ENCODE measurements around the gene LOXL3.
"Not testable (repeated sequence)": the region's sequence is repeated elsewhere in the genome, so short reads cannot be mapped to it uniquely, and the experiment has no call there.

Gene LOXL3

DNA sequence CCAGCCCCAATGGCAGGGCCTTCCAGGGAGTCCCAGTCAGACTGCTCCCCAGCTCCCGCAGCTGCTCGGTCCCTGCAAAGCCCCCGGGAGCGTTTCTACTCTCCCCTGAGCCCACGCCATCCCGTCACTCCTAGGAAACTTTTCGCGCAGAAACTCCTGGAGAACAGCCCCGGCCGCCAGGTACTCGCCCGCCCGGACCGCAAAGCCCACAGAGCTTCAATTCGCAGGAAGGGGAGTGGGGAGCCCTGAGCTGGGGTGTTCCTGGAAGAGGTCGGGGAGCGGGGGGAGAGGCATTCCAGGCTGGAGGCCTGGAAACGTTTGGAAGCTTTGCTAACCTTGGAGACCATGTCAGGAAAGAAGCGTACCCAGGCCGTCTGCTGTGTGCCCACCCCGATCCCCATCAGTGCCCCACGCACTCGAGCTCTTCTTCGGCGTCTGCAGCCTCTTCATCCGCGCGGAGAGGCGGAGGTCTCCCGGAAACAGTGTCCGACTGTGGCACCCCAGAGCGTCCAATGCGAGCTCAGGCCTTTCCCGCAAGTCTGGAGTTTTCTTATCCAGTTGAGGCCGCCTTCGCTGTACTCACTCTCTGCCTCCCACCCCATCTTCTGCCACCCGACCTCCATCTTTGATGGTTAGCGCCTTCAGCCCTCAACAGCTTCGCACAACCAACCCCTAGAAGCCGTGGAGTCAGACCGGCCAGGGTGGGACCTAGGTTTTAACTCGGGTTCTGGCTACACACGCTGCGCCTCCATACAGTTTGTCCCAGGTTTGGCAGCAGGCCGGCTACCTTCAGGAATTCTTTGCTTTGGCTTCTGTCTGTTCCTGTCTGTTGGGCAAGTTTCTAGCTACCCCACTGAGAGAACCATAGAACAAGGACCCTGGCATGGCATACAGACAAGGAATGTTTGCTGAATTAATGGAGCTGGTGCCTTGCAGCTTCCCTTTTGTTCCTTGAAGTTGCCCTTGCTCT, 50.0 kb downstream of the LOXL3 start:
- no peak for DNase-seq

DNA sequence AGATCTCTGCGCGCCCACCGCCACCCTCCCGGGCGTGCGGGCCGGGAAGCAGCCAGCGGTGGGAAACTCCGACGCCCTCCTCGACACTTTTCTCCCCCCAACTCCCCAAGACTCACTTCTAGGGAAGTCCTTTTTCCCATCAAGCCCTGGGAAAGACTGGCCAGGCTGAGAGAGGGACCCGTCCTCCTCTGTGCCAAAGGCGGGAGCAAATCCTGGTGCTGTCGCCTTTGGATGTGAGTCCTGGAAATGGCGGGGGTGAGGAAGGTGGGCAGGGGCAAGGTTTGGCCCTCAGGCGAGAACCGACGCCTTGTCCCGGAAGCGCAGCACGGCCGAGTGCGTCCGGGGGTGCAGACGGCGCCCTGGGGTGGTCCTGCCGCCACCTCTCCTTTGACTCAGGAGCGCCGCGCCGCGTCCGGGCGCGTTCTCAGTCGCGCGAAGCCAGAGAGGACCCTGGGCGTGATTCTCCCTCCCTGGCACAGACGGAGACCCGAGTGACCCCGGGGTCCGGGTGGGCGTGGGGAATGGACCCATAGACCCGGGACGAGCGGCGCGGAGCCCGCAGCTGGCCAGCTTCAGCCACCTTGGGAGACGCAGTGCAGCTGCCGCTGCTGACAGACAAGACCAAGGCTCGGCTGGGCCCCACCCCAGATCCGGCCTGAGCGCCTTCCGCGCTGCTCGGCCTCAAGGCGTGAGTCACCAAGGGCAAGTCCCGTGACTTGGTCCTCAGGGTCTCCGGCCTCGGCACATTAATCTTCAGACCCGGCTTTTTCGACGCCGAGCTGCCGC, 50.8 kb downstream of the LOXL3 start:
- DNase-seq: peak; percentile 62

DNA sequence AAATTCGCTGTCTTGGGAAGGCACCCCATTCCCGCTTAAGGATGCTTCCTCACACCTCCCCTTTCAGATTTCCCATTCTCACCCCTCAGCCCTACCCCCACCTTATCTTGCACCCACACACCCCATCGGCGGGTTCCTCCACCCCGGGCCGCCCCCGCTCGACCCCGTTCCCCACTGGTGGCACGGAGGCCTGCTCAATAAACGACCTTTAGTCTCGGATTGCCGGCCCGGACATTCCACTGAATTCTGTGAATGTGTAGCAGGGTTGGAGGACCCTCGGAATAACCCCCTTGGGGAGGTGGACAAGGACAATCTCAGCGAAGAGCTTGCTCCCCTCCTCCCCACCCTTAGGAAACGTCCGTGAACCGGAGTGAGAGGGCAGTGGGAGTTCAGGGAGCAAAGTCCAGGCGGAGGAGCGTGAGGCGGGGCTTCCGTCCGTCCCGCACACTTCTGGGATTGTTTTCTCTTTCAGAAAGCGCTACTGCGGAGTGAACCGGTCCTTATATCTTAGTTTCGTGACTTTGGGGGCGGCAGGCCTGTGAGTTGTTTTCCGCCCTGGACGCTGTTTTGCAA, 51.5 kb downstream of the LOXL3 start:
- no peak for DNase-seq

DNA sequence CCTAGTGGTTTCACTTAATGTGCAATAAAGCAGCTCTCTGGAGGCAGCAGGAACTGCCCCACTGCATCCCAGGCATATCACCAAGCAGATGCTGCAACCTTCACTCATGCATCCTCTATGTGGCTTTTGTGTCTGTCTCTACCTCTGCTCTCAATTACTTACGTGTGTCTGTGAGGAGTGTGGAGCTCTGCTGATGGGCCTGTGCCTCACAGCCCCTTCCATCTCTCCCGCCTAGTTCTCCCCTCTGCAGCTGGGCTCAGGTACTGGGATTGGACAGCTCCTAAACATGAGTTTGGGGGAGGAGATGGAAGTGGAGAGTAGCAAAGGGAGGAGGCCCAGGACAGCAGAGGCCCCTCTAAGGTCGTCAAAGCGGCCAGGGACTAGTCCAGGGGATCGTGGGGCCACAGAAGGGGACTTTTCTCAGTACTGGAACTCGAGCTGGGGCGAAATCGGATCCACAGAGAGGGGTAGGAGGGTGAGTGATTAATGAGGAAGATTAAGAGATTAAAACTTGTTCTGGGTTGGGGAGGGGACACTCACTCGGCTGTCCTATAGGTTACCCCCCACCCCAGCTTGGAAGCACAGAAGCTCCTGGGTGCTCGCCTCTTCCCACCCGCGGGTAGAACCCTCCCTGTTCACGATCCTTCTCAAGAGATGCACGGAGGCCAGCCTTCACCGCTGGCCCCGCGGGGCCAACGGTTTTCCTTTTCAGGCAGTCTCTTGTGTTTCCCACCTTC, 52.2 kb downstream of the LOXL3 start:
- DNase-seq: no peak

DNA sequence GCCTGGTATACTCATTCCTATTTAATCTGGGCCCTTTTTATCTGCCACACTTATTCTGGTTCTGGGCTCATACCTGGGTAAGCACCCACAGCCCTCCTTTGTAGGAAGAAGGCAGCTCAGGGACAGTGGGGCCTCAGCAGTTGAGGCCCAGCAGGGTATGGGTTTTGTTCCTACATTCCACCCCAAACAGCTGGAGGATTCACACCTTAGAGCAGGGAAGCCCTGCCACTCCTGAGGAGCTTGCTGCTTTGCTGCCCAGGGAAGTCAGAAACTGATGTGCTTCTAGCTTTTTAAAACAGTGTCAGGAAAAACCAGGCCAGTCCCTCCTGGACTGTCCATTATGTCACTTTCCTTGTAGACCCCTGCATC, 53.2 kb downstream of the LOXL3 start:
- no peak for DNase-seq

DNA sequence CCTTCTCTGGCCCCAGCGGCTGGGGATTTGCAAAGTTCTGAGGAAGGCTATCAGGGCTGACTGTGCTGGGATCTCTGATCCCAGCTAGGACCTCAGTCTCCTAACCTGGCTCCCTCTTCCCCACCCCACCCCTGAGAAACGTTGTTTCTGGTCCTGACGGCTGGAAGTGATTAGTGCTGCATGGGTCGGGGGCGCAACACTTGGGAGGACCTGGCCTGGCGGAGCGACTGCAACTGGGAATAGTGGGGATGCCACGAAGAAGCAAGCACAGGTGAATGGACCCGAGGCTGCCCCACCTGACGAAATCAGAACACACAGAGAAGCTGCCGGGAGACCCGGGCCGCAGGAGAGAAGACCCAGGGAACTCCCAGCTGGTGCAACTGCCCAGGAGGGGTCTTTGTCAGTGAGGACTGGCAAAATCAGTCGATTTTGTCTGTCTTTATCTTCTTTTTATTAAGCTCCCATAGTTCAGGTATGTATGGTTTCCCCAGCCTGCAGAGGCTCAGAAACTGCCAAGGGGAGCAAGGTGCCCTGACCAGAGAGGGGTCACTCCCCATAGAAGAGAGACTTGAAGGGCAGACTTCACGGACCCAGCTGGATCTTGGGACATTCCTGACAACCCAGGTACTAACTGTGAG, 53.7 kb downstream of the LOXL3 start:
- no peak for DNase-seq

DNA sequence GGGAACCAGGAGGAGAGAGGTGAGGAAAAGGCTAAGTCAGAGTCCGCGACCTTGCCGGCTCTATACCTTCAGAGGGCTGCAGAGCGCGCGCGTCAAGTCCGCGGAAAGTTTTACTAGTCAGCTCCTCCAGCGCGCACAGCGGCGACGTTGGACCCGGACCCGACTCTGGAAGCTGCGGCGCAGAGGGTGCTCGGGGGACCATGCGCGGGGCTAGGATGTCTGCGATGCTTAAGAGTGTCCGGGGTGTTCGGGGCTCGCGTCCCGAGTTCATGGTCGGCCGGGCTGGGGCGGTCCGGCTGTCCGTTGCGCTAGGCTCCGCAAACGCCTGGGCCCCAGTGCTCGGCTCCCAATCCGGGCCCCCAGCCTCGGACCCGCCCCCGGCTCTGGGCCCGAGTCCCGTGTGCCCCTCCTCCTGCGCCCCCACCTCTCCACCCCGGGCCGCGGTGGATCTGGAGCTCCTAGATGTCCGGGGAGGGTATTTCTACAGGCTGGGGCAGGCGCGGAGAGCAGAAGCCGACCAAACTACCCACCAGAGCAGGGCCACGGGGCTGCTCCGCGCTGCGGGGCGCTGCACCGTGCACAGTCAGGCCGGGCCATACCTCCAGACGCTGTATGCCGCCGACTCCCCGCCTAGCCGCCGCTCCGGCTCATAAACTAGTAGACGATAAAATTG, 54.3 kb downstream of the LOXL3 start, which contains the start of gene LBX2:
Gene LBX2, minus strand, starts transcription at position 337 of the 673 bp plus-strand sequence. Its CDS starts 66 bp downstream, at position 271.
- no peak for DNase-seq

DNA sequence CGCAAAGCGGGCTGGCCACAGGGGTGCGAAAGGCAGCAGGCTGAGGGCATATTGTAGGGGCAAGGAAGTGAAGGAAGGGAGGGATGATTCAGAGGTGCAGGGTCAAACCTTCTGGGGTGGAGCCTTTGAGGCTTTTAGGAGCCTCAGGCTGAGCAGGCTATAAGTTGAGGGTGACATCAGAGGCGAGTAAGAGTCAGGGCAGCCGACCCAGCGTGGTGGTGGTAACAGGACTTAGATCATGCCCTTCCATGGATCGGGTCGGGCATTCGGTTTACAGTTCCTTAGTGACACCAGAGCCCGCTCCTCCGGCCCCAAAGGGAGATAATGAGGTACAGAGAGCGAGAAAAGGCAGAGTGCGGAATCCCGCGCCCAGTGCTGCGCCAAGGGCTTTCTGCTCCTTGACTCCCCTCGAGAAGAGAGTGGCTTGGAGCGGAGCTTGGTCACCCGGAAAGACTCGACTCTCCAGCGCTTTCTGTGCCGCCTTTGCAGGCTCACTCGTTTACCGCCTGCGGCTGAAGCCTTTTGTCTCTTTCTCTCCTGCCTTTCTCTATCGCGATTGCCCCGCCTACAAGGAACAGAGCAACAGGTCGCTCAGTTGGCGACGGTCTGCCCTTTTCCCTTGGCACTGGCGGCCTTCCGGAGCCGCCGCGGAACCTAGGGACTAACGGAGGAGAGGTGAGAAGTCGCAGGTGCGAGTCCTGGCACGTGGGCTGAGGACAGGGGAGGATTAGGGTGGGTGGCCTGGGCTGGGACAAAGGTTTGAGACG, 55.1 kb downstream of the LOXL3 start:
- no peak for DNase-seq

DNA sequence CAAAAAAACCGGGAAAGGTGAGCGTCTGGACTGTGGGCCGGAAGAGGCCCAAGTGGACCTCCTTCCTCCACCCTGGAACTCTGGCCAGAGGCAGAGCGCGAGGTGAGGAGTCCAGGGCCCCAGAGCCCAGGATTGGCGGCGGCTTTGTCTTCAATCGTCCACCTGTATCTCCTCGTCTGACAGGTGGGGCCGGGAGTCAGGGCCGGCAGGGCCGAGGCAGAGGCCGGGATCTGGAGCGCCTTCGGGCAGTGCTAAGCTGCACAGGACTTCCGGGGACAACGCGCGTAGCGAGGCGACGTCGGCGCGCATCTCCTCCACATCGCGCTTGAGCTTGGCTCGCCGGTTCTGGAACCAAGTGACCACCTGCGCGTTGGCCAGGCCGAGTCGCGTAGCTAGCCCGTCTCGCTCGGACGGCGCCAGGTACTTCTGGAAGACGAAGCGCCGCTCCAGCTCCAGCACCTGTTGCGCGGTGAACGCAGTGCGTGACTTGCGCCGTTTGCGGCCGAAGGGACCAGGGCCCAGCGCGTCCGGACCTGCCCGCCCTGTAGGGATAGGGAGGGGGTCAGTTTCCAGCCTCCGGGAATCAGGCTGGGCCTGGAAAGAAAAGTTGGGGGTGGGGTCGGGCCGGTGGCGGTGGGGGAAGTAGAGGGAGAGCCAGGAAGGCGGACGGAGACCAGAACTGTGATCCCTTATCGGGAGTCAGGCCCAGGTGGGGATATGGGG, 55.8 kb downstream of the LOXL3 start:
- peak; percentile 56 for DNase-seq

DNA sequence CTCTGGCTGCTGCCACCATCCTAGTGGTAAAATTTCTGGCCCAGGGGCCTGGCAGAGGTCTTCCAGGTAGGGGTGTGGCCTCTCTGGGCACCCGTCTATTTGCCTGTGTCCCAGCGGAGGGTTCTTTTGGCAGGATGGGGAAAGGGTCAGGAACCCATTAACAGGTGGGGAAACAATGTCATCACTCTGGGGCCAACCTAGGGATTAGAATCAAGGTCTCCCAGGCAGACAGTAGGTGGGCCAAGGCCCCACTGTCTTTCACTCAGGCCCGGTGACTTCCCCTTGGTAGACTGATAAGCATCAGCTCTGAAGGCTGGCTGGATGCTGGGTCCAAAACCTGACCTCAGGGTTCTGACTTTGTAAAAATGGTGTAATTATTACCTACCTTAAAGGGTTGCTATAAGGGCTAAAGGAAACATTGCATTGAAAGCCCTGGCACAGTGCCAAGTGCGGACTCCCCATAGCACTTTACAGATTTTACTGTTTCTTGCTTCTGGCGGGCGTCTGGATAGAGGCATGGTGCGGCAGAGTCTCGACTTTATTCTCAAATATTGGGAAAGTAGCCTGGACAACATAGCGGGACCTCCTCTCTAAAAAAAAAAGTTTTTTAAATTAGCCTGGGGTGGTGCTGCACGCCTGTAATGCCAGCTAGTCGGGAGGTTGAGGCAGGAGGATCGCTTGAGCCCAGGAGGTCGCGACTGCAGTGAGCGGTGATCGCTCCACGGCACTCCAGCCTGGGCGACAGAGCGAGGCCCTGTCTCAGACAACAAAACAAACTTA, 56.6 kb downstream of the LOXL3 start:
- DNase-seq: no peak

DNA sequence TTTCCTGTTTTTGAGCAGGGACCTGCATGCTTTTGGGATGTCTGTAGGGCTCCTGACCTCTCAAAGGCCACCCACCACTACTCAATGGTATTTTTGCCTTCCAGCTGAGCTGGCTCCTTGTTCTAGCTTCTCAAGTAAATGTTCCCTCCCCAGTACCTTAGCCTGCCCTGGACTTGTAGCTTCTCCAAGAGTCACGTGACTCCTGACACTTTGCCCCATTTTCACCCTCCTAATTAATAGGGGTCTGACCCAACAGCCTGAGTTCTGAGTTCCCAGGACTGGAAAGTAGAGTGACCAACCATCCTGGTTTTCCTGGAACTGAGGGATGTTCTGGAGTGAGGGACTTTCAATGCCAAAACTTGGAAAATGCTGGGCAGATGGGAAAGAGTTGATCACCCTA, 58.3 kb downstream of the LOXL3 start:
- DNase-seq: no peak

DNA sequence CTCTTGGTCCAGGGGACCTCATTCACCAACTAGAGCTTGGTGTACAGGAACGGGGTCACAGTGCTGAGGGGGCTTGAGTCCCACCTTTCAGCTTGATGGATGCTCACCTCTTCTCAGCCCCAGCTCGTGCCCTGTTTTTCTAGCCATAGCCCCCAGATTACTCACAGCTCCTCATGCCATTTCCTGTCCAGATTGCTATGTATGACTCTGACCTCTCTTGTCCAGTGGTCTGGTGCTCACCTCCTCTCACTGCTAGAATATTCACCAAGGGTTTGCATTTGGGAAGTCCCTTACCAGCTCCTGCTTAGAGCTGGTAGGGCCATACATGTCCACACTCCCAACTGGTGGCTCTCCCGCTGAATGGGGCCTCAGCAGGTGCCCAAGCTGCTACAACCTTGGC, 60.2 kb downstream of the LOXL3 start:
- DNase-seq: no peak

DNA sequence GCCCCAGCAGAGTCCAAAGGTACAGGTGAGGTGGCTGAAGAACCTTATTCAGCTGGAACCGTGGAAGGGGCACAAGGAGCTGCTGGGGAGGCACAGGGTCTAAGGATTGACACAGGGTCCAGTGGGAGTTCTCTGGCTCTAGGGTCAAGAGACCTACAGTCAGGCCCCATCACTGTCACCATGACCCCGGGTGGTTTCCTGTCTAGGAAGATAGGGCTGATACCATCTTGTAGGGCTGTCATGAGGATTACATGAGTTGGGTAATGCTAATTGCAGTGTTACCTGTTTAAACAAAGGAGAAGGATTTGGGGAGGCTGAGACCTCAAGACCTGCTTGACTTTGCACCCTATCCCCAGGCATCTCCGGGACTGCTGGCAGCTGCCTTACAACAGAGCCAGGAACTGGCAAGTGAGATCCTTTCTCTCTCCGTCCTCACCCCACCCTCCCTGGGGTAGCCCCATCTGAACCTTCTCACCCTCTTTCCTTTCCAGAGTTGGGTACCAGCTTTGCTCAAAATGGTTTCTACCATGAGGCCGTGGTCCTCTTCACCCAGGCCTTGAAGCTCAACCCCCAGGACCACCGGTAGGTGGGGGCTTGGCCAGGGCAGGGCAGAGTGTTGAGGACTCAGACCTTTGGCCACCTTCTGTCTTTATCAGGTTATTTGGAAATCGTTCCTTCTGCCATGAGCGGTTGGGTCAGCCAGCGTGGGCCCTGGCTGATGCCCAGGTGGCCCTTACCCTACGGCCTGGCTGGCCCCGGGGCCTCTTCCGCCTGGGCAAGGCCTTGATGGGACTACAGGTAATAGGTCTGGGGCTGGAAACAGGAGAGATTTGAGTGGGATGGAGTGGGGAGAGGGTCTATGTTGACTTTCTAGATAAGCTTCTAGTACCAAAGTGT, 61.8 kb downstream of the LOXL3 start:
- no peak for DNase-seq

DNA sequence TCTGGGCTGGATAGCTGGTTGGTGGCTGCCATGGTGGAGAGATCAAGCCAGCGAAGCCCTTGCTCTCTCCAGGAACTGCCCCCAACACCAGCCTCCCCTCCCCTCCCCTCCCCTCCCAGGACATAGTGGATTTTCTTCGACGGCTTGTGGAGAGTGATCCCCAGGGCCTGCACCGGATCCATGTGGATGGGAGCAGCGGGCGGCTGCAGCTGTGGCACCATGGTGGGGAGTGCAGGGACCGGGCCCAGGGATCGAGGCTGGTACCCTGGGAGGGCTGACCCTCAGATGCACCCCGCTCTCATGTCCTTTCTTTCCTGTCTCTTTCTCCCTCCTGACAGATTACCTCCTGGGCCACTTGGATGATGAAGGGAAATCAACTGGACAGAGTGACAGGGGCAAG, 63.8 kb downstream of the LOXL3 start:
- DNase-seq: no peak

DNA sequence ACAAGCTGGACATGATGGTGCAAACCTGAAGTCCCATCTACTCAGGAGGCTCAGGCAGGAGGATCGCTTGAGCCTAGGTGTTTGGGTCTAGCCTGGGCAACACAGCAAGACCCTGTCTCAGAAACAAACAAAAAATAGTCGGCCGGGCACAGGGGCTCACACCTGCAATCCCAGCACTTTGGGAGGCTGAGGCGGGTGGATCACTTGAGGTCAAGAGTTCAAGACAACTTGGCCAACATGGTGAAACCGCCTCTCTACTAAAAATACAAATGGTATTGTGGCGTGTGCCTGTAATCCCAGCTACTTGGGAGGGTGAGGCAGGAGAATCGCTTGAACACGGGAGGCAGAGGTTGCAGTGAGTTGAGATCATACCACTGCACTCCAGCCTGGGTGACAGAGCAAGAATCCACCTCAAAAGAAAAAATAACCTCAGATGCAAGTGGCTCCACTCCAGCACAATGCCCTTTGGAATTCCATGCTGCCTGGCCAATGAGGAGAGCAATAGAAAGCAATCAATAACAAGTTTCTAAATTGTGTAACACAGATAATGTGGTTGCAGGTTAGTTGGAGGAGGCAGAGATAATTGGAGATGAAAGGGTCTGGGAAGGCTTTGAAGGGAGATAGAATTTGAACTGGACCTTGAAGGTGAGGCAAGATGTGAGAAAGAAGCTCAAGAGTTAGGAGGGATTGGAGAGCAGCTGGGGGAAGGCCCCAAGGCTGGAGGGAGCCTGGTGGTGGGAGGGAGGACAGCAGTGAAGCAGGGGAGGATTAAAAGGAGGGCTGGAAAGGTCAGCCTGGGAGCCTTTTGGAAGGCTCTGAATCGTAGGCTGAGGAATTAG, 64.9 kb downstream of the LOXL3 start:
- DNase-seq: no peak

DNA sequence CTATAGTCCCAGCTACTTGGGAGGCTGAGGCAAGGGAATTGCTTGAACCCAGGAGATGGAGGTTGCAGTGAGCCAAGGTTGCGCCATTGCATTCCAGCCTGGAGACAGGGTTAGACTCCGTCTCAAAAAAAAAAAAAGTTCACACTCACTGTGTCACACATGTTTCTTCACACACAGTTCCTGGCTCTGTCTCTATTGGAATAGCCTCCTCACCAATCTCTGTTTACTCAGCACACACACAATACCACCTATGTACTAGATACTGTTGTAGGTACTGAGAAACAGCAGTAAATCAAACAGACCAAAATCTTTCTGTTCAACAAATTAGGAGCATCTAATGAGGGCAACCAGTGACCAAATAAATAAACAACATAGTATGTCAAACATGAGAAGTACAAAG, 67.6 kb downstream of the LOXL3 start:
- no peak for DNase-seq

DNA sequence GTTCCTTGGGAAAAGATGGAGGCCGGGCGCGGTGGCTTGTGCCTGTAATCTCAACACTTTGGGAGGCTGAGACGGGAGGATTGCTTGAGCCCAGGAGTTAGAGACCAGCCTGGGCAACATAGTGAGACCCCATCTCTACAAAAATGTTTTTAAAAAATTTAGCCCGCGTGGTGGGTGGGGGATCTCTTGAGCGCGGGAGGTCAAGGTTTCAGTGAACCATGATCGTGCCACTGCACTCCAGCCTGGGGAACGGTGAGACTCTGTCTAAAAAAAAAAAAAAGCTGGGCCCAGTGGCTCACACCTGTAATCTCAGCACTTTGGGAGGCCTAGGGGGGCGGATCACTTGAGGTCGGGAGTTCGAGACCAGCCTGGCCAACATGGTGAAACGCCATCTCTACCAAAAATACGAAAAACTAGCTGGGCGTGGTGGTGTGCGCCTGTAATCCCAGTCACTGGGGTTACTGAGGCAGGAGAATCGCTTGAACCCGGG, 70.0 kb downstream of the LOXL3 start:
- not testable (repeated sequence) for DNase-seq

Measured in activated CD4-positive, CD25-positive, alpha-beta regulatory T cell treated with anti-CD3 and anti-CD28 coated beads, Interleukin-2, amount 50 U/mL, for 72 hours (primary cell).